SK-N-SH treated with all-trans-retinoic acid at 6 μM for 48 hours (cell line): ENCODE measurements around the gene PIK3CD.

Experiments used
- ATAC-seq: fragments of 200-7000 bp; cut with Tn5 transposase; 3 replicates; pipeline ENCODE4 v1.9.1; 2020; ENCODE audit warnings: mild to moderate bottlenecking, moderate library complexity
- ARNTL ChIP-seq: fragments of 450-650 bp; formaldehyde crosslinking; IDR thresholded peaks from 2 replicates; pipeline ENCODE4 v1.5.0; 2020; ENCODE audit warnings: low read depth, mild to moderate bottlenecking, moderate library complexity, borderline replicate concordance
- BACH2 ChIP-seq: fragments of 250-450 bp; sonication (Bioruptor Pico); IDR thresholded peaks from 2 replicates; pipeline ENCODE4 v1.9.0; 2021; ENCODE audit warnings: mild to moderate bottlenecking, borderline replicate concordance
- ESRRG ChIP-seq: fragments of 250-450 bp; sonication (Bioruptor Pico); IDR thresholded peaks from 2 replicates; pipeline ENCODE4 v1.6.1; 2021; ENCODE audit warnings: mild to moderate bottlenecking
- ISL1 ChIP-seq: fragments of 250-450 bp; sonication (Bioruptor Pico); IDR thresholded peaks from 2 replicates; pipeline ENCODE4 v2.1.2; 2022; ENCODE audit warnings: mild to moderate bottlenecking, moderate library complexity
- OSR1 ChIP-seq: fragments of 250-450 bp; sonication (Bioruptor Pico); IDR thresholded peaks from 2 replicates; pipeline ENCODE4 v1.8.0; 2022; ENCODE audit warnings: moderate library complexity, mild to moderate bottlenecking, inconsistent platforms
- RARB ChIP-seq: fragments of 250-450 bp; sonication (Bioruptor Pico); IDR thresholded peaks from 2 replicates; pipeline ENCODE4 v1.8.0; 2021; ENCODE audit warnings: mild to moderate bottlenecking, moderate library complexity
- SNAI2 ChIP-seq: fragments of 250-450 bp; sonication (Bioruptor Pico); IDR thresholded peaks from 2 replicates; pipeline ENCODE4 v1.5.0; 2020; ENCODE audit warnings: mild to moderate bottlenecking, moderate library complexity
- TCF4 ChIP-seq: fragments of 250-450 bp; sonication (Bioruptor Pico); IDR thresholded peaks from 2 replicates; pipeline ENCODE4 v1.8.0; 2021; ENCODE audit warnings: mild to moderate bottlenecking, moderate library complexity, borderline replicate concordance
- ZC3H10 ChIP-seq: fragments of 250-450 bp; sonication (Bioruptor Pico); IDR thresholded peaks from 2 replicates; pipeline ENCODE4 v1.5.1; 2021; ENCODE audit warnings: mild to moderate bottlenecking, moderate library complexity
- ZFP3 ChIP-seq: fragments of 250-450 bp; sonication (Bioruptor Pico); IDR thresholded peaks from 2 replicates; pipeline ENCODE4 v1.5.0; 2020; ENCODE audit warnings: mild to moderate bottlenecking, moderate library complexity
- ZNF565 ChIP-seq: fragments of 450-650 bp; formaldehyde crosslinking; conservative IDR thresholded peaks from 2 replicates; pipeline ENCODE4 v1.5.0; 2020; ENCODE audit warnings: low read depth, mild to moderate bottlenecking, moderate library complexity
- ZNF8 ChIP-seq: fragments of 450-650 bp; formaldehyde crosslinking; IDR thresholded peaks from 2 replicates; pipeline ENCODE4 v1.5.0; 2020; ENCODE audit warnings: mild to moderate bottlenecking, moderate library complexity
- TF ChIP-seq, protein P1 (sequence below): fragments of 250-450 bp; sonication (Bioruptor Pico); IDR thresholded peaks from 2 replicates; pipeline ENCODE4 v1.5.1; 2021; ENCODE audit warnings: mild to moderate bottlenecking, moderate library complexity
- TF ChIP-seq, protein P2 (sequence below): fragments of 250-450 bp; sonication (Bioruptor Pico); IDR thresholded peaks from 2 replicates; pipeline ENCODE4 v1.5.0; 2020; ENCODE audit warnings: mild to moderate bottlenecking, moderate library complexity
- TF ChIP-seq, protein P3 (sequence below): fragments of 250-450 bp; sonication (Bioruptor Pico); IDR thresholded peaks from 2 replicates; pipeline ENCODE4 v1.8.0; 2021; ENCODE audit warnings: low read depth, mild to moderate bottlenecking, moderate library complexity, borderline replicate concordance
- TF ChIP-seq, protein P4 (sequence below): fragments of 250-450 bp; sonication (Bioruptor Pico); IDR thresholded peaks from 2 replicates; pipeline ENCODE4 v1.5.1; 2020; ENCODE audit warnings: low read depth, mild to moderate bottlenecking, moderate library complexity

The PIK3CD gene

DNA sequence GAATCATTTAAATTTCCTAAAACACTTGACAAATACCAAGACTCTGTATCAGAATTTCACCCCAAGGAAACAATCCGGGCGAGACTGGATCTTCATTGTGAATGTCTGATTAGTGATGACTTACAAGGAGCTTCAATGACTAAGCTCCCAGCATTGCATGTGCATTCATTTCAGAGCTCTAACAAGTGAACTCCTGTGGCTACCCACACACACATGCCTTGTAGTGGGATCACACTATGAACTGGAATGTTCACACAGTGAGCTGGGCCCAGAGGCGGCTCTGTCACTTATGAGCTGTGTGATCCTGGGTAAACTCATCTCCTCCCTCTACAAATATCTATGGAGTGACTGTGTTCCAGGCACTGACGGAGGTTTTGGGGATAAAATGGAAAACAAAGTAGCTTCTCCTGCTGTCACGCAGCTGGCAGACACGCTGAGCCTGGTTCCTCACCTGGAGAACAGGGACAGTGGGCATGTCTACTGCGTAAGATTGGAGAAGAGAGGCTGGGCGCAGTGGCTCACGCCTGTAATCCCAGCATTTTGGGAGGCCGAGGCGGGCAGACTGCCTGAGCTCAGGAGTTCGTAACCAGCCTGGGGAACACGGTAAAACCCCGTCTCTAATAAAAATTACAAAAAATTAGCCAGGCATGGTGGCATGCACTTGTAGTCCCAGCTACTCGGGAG lies 115.4 kb downstream of the PIK3CD start (continued):
- TF ChIP-seq OSR1 (CRISPR knock-in tag) (no peak), SNAI2 (no peak)
- TF ChIP-seq, protein P1, sequence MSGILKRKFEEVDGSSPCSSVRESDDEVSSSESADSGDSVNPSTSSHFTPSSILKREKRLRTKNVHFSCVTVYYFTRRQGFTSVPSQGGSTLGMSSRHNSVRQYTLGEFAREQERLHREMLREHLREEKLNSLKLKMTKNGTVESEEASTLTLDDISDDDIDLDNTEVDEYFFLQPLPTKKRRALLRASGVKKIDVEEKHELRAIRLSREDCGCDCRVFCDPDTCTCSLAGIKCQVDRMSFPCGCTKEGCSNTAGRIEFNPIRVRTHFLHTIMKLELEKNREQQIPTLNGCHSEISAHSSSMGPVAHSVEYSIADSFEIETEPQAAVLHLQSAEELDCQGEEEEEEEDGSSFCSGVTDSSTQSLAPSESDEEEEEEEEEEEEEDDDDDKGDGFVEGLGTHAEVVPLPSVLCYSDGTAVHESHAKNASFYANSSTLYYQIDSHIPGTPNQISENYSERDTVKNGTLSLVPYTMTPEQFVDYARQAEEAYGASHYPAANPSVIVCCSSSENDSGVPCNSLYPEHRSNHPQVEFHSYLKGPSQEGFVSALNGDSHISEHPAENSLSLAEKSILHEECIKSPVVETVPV = no peak

DNA sequence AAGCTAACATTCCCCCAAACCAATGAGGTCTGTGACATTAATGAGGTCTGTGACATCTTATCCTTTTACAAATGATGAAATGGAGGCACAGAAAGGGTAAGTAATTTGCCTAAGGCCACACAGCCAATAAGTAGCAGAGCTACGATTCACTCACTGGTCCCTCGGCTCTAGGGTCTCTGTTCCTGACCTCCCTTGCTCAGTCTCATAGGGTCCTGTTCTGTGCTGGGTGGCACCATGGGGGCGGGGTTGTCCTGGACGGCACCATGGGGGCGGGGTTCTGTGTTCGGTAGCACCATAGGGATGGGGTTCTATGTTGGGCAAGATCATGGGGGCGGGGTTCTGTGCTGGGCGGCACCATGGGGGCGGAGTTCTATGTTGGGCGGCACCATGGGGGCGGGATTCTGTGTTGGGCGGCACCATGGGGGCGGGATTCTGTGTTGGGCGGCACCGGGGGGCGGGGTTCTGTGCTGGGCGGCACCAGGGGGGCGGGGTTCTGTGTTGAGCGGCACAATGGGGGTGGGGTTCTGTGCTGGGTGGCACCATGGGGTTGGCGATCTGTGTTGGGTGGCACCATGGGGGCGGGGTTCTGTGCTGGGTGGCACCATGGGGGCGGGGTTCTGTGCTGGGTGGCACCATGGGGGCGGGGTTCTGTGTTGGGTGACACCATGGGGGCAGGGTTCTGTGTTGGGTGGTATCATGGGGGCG lies 116.6 kb downstream of the PIK3CD start:
- ATAC-seq = no peak
- no peak for TF ChIP-seq ZNF565 (CRISPR knock-in tag)
- no peak for TF ChIP-seq ZFP3 (CRISPR knock-in tag)
- TF ChIP-seq OSR1 (CRISPR knock-in tag) = no peak
- TF ChIP-seq BACH2 (CRISPR knock-in tag) = no peak
- TF ChIP-seq ZNF8 (CRISPR knock-in tag) = no peak
- TF ChIP-seq, protein P2, sequence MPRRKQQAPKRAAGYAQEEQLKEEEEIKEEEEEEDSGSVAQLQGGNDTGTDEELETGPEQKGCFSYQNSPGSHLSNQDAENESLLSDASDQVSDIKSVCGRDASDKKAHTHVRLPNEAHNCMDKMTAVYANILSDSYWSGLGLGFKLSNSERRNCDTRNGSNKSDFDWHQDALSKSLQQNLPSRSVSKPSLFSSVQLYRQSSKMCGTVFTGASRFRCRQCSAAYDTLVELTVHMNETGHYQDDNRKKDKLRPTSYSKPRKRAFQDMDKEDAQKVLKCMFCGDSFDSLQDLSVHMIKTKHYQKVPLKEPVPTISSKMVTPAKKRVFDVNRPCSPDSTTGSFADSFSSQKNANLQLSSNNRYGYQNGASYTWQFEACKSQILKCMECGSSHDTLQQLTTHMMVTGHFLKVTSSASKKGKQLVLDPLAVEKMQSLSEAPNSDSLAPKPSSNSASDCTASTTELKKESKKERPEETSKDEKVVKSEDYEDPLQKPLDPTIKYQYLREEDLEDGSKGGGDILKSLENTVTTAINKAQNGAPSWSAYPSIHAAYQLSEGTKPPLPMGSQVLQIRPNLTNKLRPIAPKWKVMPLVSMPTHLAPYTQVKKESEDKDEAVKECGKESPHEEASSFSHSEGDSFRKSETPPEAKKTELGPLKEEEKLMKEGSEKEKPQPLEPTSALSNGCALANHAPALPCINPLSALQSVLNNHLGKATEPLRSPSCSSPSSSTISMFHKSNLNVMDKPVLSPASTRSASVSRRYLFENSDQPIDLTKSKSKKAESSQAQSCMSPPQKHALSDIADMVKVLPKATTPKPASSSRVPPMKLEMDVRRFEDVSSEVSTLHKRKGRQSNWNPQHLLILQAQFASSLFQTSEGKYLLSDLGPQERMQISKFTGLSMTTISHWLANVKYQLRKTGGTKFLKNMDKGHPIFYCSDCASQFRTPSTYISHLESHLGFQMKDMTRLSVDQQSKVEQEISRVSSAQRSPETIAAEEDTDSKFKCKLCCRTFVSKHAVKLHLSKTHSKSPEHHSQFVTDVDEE (CRISPR knock-in tag) = no peak
- no peak for TF ChIP-seq ZC3H10 (CRISPR knock-in tag)
- TF ChIP-seq, protein P1 = no peak
- TF ChIP-seq TCF4 (CRISPR knock-in tag) = no peak
- no peak for TF ChIP-seq RARB (CRISPR knock-in tag)
- TF ChIP-seq, protein P3, sequence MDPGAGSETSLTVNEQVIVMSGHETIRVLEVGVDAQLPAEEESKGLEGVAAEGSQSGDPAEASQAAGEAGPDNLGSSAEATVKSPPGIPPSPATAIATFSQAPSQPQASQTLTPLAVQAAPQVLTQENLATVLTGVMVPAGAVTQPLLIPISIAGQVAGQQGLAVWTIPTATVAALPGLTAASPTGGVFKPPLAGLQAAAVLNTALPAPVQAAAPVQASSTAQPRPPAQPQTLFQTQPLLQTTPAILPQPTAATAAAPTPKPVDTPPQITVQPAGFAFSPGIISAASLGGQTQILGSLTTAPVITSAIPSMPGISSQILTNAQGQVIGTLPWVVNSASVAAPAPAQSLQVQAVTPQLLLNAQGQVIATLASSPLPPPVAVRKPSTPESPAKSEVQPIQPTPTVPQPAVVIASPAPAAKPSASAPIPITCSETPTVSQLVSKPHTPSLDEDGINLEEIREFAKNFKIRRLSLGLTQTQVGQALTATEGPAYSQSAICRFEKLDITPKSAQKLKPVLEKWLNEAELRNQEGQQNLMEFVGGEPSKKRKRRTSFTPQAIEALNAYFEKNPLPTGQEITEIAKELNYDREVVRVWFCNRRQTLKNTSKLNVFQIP (CRISPR knock-in tag) = no peak
- TF ChIP-seq, protein P4, sequence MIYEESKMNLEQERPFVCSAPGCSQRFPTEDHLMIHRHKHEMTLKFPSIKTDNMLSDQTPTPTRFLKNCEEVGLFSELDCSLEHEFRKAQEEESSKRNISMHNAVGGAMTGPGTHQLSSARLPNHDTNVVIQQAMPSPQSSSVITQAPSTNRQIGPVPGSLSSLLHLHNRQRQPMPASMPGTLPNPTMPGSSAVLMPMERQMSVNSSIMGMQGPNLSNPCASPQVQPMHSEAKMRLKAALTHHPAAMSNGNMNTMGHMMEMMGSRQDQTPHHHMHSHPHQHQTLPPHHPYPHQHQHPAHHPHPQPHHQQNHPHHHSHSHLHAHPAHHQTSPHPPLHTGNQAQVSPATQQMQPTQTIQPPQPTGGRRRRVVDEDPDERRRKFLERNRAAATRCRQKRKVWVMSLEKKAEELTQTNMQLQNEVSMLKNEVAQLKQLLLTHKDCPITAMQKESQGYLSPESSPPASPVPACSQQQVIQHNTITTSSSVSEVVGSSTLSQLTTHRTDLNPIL (CRISPR knock-in tag) = no peak
- no peak for TF ChIP-seq ISL1 (CRISPR knock-in tag)
- TF ChIP-seq ARNTL = no peak
- no peak for TF ChIP-seq ESRRG (CRISPR knock-in tag)

DNA sequence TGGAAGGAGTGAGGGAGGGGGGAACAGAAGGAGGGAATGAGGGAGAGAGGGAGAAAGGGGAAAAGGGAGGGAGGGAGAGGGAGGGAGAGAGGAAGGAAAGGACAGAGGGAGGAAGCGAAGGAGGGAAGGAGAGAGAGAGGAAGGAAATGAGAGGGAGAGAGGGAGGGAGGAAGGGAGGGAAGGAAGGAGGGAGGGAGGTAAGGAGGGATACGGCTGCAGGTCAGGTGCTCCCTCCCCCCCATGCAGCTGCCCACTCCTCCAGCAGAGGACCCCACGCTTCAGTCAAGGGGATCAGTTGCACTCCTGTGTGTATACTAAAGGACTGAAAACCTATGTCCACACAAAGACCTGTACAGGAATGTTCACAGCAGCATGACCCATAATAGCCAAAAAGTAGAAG lies 117.5 kb downstream of the PIK3CD start:
- no peak for ATAC-seq
- TF ChIP-seq ZFP3 (CRISPR knock-in tag) (no peak), BACH2 (CRISPR knock-in tag) (no peak), ZNF8 (CRISPR knock-in tag) (no peak)

DNA sequence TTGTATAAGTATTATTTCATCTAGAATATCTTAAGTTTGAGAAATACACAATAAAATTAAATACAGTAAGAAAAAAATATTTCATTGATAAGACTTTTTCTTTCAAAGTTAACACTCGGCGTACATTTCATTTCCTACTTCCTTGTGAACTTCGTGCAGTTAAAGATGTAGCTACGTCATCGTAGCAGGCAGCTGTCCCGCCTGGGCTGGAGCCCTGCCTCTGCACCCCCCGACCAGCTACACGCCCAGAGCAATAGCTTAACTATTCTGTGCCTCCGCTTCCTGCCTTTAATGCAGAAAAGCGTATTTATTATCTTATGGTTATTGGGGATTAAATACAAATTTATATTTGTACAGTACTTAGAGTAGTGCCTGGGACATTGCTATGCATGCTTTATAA lies 118.8 kb downstream of the PIK3CD start:
- ATAC-seq = no peak
- TF ChIP-seq, protein P1 = no peak
- TF ChIP-seq ISL1 (CRISPR knock-in tag) (no peak), ZNF8 (CRISPR knock-in tag) (no peak)
- TF ChIP-seq, all 23 proteins: peak for 0
